Measurements from ENCODE around the gene AFF3. TPM values are rescaled to one million over a fixed set of nuclear protein-coding genes. Genes with fewer than 3 reads are reported as not detected.

AFF3 gene
- total and polyA plus RNA-seq, 10 of the 15 experiments (the other 5 are each of a cell fraction or from before 2014, with no cell fraction given), result 0.26 to 5.5 (median 3.0) TPM

DNA sequence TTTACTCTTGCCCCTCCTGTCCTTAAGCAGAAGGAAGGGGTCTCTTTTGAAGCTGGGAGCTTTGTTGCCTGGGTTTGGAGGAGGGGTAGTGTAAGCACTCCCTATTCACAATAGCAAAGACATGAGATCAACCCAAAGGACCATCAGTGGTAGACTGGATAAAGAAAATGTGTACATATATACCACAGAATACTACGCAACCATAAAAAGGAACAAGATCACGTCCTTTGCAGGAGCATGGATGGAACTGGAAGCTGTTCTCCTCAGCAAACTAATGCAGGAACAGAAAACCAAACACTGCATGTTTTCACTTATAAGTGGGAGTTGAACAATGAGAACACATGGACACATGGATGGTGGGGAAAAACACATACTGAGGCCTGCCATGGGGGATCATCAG lies 371.5 kb downstream of the AFF3 start:
- SMC1A ChIA-PET (ENCODE audit: uncharacterized antibody, unreplicated experiment), result no interaction called here

DNA sequence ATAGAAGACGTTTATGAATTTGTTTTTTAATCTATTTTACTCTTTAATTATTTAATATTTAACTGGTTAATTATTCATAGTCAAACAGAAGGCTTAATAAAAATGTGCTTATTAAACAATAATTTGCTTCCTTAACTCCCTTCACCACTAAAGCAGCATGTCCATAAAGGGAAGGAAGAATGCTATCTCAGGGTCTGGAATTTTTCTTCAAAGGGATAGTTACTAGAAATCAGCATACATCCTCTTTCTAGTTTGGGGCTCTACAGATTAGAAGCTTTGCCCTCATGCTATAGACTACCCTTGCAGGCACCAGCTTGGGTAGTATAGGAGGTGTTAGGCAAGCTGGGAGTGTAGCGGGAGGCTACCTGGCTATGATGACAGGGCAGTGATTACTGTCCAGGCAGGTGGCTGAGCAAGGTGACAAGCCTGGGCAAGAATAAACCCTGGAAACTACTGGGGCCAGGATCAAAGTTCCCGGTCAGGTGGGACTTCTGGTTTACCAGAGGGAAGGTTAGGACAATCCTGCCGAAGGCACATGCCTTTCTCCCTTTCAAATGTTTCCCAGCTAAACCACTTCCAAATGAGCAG lies 376.6 kb downstream of the AFF3 start:
- Histone ChIP-seq H3K36me3 (ENCODE audit: control insufficient read depth in 2 of 2, insufficient read depth in 2 of 2, low read length in 1 of 2) (no peaks in the 10 kb centered on the region), H3K4me1 (ENCODE audit: control insufficient read depth, insufficient read depth, low read length) (peaks cover 3% of the 10 kb centered on the region; the same call in 1 of the 2 replicates), H3K4me3 (no peak overlapping the region), H2AFZ (ENCODE audit: control insufficient read depth, low read depth, low read length) (no peak overlapping the region), H3K27me3 (replicated peaks in 1 of 2; ENCODE audit: control insufficient read depth in 2 of 2, insufficient read depth in 2 of 2, low read length in 1 of 2) (no peaks in the 10 kb centered on the region), H3K79me2 (ENCODE audit: control insufficient read depth, insufficient read depth, low read length) (no peaks in the 10 kb centered on the region), H3K27ac (ENCODE audit: control insufficient read depth, insufficient read depth) (no peak overlapping the region), H3K9me3 (replicated peaks; ENCODE audit: control insufficient read depth, insufficient read depth, low read length) (no peaks in the 10 kb centered on the region), H4K20me1 (ENCODE audit: control insufficient read depth, insufficient read depth) (no peaks in the 10 kb centered on the region), H3K9ac (ENCODE audit: control insufficient read depth, insufficient read depth, low read length) (no peak overlapping the region), H3K4me2 (ENCODE audit: control insufficient read depth, insufficient read depth) (no peak overlapping the region)
- no TSS peak for BruUV-seq (replicated peaks)
- in situ Hi-C loops (cut with MboI) (no loop called here), intact Hi-C loops (cut with micrococcal nuclease; ENCODE audit: unreplicated experiment) (no loop called here)
- ATAC-seq (no peak), FAIRE-seq (no peak), DNase-seq (ENCODE audit: low read depth, low spot score) (no peak)
- POLR2A ChIA-PET, result no interaction called here
- SMC1A ChIA-PET (ENCODE audit: uncharacterized antibody, unreplicated experiment), result no interaction called here
- WGBS (ENCODE audit: insufficient coverage, insufficient replicate concordance, low lambda C conversion rate, missing lambda C conversion rate), result 39% methylated on average over 4 of the region's 4 CpGs
- RAD21 ChIA-PET (ENCODE audit: unreplicated experiment), result no interaction called here
- CTCF ChIA-PET, result no interaction called here
- TF ChIP-seq ZNF207 (IDR thresholded peaks at IDR 0.05; ENCODE audit: borderline replicate concordance), result no peak
- TF ChIP-seq RBBP5 (conservative IDR thresholded peaks at IDR 0.05), result no peak
- TF ChIP-seq DPF2 (IDR thresholded peaks at IDR 0.05), result no peak
- TF ChIP-seq YY1 (IDR thresholded peaks at IDR 0.05; ENCODE audit: low read depth, low read length), result no peak
- TF ChIP-seq, protein P1, sequence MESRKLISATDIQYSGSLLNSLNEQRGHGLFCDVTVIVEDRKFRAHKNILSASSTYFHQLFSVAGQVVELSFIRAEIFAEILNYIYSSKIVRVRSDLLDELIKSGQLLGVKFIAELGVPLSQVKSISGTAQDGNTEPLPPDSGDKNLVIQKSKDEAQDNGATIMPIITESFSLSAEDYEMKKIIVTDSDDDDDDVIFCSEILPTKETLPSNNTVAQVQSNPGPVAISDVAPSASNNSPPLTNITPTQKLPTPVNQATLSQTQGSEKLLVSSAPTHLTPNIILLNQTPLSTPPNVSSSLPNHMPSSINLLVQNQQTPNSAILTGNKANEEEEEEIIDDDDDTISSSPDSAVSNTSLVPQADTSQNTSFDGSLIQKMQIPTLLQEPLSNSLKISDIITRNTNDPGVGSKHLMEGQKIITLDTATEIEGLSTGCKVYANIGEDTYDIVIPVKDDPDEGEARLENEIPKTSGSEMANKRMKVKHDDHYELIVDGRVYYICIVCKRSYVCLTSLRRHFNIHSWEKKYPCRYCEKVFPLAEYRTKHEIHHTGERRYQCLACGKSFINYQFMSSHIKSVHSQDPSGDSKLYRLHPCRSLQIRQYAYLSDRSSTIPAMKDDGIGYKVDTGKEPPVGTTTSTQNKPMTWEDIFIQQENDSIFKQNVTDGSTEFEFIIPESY (IDR thresholded peaks at IDR 0.05), result no peak
- TF ChIP-seq RUNX3 (IDR thresholded peaks at IDR 0.05; ENCODE audit: low read length), result no peak
- TF ChIP-seq CBX5 (IDR thresholded peaks at IDR 0.05; ENCODE audit: low read depth), result no peak
- TF ChIP-seq HCFC1 (IDR thresholded peaks at IDR 0.05; ENCODE audit: low read length), result no peak
- no peak for TF ChIP-seq ZSCAN29 (IDR thresholded peaks at IDR 0.05)
- TF ChIP-seq, protein P2, sequence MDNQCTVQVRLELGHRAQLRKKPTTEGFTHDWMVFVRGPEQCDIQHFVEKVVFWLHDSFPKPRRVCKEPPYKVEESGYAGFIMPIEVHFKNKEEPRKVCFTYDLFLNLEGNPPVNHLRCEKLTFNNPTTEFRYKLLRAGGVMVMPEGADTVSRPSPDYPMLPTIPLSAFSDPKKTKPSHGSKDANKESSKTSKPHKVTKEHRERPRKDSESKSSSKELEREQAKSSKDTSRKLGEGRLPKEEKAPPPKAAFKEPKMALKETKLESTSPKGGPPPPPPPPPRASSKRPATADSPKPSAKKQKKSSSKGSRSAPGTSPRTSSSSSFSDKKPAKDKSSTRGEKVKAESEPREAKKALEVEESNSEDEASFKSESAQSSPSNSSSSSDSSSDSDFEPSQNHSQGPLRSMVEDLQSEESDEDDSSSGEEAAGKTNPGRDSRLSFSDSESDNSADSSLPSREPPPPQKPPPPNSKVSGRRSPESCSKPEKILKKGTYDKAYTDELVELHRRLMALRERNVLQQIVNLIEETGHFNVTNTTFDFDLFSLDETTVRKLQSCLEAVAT (IDR thresholded peaks at IDR 0.05), result no peak
- no peak for TF ChIP-seq WRNIP1 (IDR thresholded peaks at IDR 0.05; ENCODE audit: borderline replicate concordance, low read depth, low read length)
- TF ChIP-seq PAX5 (IDR thresholded peaks at IDR 0.05; ENCODE audit: borderline replicate concordance, low read depth, low read length), result no peak
- TF ChIP-seq, protein P3, sequence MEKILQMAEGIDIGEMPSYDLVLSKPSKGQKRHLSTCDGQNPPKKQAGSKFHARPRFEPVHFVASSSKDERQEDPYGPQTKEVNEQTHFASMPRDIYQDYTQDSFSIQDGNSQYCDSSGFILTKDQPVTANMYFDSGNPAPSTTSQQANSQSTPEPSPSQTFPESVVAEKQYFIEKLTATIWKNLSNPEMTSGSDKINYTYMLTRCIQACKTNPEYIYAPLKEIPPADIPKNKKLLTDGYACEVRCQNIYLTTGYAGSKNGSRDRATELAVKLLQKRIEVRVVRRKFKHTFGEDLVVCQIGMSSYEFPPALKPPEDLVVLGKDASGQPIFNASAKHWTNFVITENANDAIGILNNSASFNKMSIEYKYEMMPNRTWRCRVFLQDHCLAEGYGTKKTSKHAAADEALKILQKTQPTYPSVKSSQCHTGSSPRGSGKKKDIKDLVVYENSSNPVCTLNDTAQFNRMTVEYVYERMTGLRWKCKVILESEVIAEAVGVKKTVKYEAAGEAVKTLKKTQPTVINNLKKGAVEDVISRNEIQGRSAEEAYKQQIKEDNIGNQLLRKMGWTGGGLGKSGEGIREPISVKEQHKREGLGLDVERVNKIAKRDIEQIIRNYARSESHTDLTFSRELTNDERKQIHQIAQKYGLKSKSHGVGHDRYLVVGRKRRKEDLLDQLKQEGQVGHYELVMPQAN (conservative IDR thresholded peaks at IDR 0.05), result no peak
- TF ChIP-seq SRF (IDR thresholded peaks at IDR 0.05; ENCODE audit: low read depth in 2 of 2, low read length in 2 of 2), result no peak

More for the DNA sequence above, 371.5 kb downstream of the AFF3 start:
- Histone ChIP-seq H3K27ac (ENCODE audit: control insufficient read depth, insufficient read depth) (no peak overlapping the region), H3K27me3 (replicated peaks in 1 of 2; ENCODE audit: control insufficient read depth in 2 of 2, insufficient read depth in 2 of 2, low read length in 1 of 2) (no peaks in the 10 kb centered on the region), H3K4me3 (no peak overlapping the region), H3K9ac (ENCODE audit: control insufficient read depth, insufficient read depth, low read length) (no peak overlapping the region), H3K9me3 (replicated peaks; ENCODE audit: control insufficient read depth, insufficient read depth, low read length) (no peaks in the 10 kb centered on the region), H3K4me2 (ENCODE audit: control insufficient read depth, insufficient read depth) (no peak overlapping the region), H3K79me2 (ENCODE audit: control insufficient read depth, insufficient read depth, low read length) (no peaks in the 10 kb centered on the region), H3K36me3 (ENCODE audit: control insufficient read depth in 2 of 2, insufficient read depth in 2 of 2, low read length in 1 of 2) (no peaks in the 10 kb centered on the region), H2AFZ (ENCODE audit: control insufficient read depth, low read depth, low read length) (no peak overlapping the region), H3K4me1 (ENCODE audit: control insufficient read depth, insufficient read depth, low read length) (no peaks in the 10 kb centered on the region), H4K20me1 (ENCODE audit: control insufficient read depth, insufficient read depth) (no peaks in the 10 kb centered on the region)
- TF ChIP-seq POLR2A (IDR thresholded peaks at IDR 0.05; ENCODE audit: low read depth, low read length), result no peak
- POLR2A ChIA-PET, result no interaction called here
- FAIRE-seq, result no peak
- intact Hi-C loops (cut with micrococcal nuclease; ENCODE audit: unreplicated experiment), result no loop called here
- no peak for DNase-seq (ENCODE audit: low read depth, low spot score)
- in situ Hi-C loops (cut with MboI), result no loop called here
- RAD21 ChIA-PET (ENCODE audit: unreplicated experiment), result no interaction called here
- 50% methylated on average over 2 of the region's 2 CpGs for WGBS (ENCODE audit: insufficient coverage, insufficient replicate concordance, low lambda C conversion rate, missing lambda C conversion rate)
- no TSS peak for BruUV-seq (replicated peaks)
- no peak for ATAC-seq
- CTCF ChIA-PET, result no interaction called here

Measured in GM12878 (cell line).